Omental fat pad (tissue), 4 donors: ENCODE results near the gene PRSS22. TPM values are rescaled to one million over a fixed set of nuclear protein-coding genes. Genes with fewer than 3 reads are reported as not detected.

ENCODE experiments used
- ATAC-seq: fragments of 150-250 bp; one replicate; pipeline ENCODE4 v1.9.1; 2016; ENCODE audit warnings: mild to moderate bottlenecking, moderate library complexity; ENCODE audit not compliant: low FRiP score
- DNase-seq: peaks from one replicate; pipeline ENCODE4 v3.0.0-alpha.2; 2019; ENCODE audit warnings: low spot score
- total RNA-seq, 4 donors: library from RNA; depleted of rRNA; stranded (reverse); fragments of >200 nt; gene quantifications; one replicate each; pipeline ENCODE4 v1.1.0, GENCODE V29; 2016
- TF ChIP-seq, protein P1 (sequence below), 3 donors: fragments of 450-650 bp; IDR thresholded peaks; one replicate each; pipeline ENCODE4 v1.5.1; 2016 to 2017; ENCODE audit warnings: antibody characterized with exemption in 3 of 3, mild to moderate bottlenecking in 3 of 3, moderate library complexity in 2 of 3

Gene PRSS22
- total RNA-seq, 4 donors from 2014 or later = not detected

- DNase-seq = no peak
- TF ChIP-seq, protein P1, sequence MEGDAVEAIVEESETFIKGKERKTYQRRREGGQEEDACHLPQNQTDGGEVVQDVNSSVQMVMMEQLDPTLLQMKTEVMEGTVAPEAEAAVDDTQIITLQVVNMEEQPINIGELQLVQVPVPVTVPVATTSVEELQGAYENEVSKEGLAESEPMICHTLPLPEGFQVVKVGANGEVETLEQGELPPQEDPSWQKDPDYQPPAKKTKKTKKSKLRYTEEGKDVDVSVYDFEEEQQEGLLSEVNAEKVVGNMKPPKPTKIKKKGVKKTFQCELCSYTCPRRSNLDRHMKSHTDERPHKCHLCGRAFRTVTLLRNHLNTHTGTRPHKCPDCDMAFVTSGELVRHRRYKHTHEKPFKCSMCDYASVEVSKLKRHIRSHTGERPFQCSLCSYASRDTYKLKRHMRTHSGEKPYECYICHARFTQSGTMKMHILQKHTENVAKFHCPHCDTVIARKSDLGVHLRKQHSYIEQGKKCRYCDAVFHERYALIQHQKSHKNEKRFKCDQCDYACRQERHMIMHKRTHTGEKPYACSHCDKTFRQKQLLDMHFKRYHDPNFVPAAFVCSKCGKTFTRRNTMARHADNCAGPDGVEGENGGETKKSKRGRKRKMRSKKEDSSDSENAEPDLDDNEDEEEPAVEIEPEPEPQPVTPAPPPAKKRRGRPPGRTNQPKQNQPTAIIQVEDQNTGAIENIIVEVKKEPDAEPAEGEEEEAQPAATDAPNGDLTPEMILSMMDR (IDR thresholded peaks at IDR 0.05) = no peak
- no peak for ATAC-seq
Observed at GRCh38 chr16:2902337-2903130, 44.6 kb upstream of the PRSS22 start.

DNA sequence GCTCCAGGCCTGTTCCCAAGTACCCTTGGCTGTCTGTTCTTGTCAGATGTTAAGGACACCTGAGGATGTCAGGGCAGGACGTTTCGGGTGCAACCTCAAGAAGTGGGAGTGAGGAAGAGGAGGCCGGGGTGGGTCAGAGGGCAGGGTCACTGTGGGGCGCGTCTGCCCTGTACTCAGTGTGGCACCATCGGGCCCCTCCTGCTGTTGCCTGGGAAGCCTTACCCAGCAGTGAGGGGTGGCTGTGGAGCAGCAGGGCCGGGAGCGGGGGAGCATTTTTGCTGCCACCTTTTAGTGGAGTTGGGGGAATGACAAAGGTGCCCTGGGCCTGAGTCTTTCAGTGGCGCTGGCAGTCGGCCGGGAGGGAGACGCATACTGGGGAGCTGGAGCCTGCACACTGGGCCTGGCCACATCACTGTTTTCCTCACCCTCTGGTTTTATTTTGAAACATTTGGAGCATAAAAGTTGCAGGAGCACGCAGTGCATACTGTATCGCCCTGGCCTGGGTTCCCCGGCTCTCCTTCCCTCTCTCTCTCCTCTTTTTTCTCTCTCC is 42.6 kb upstream of the PRSS22 start:
- TF ChIP-seq, protein P1 (IDR thresholded peaks at IDR 0.05) = no peak
- DNase-seq = no peak
- no peak for ATAC-seq

GRCh38 chr16:2899564-2900072 is 41.6 kb upstream of the PRSS22 start:
- no peak for ATAC-seq
- DNase-seq = no peak
- TF ChIP-seq, protein P1 (IDR thresholded peaks at IDR 0.05) = no peak

DNA sequence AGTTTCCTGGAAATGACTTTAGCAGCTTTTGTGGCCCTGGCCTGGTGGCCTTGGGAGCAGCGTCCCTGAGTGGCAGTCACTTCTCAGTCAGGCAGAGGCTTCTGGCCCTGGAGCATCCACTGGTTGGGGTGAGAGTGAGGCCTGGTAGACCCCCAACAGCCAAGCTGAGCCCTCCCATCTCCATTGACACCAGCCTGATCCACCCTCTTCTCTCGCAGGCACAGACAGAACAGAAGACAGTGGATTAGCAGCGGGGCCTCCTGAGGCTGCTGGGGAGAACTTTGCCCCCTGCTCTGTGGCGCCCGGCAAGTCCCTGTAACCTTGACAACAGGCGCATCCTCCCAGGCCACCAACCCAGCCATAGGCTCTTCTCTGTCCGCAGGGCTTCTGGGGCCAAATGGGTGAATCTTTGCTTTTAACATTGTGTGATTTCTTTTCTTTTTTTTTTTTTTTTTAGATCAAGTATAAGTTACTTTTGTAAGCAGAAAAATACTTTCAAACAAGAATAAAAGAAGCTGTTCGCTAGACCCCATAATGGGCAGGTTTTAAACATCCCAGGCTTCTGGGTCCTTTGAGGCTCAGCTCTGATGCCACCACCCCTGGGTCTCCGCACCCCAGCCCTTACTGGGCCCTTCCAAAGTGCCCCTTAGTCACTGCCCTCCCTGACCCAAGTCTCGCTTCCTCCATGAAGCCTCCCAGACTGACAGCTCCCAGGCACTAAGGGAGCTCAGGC is 41.0 kb upstream of the PRSS22 start:
- ATAC-seq (no peak), DNase-seq (no peak)
- TF ChIP-seq, protein P1 (IDR thresholded peaks at IDR 0.05) = no peak

DNA sequence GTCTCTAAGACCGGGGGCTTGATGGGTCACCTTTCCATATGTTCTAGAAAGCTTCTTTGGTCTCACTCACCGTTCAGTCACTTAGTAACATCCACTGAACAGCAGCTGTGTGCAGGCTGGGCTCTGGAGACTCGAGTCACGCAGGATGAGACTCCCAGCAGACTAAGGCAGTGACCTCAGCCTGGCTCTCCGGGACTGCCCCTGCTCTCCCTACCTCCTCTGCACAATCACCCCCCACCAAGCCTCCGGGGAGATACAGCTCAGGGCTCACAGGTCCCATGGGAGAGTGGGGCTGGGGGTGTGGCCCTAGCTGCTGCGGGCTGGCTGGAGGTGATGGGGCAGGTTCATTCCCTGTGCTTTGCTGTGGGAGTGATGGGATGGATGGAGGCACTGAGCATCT is 39.1 kb upstream of the PRSS22 start:
- peak; percentile 33 for ATAC-seq
- DNase-seq = no peak
- TF ChIP-seq, protein P1 (IDR thresholded peaks at IDR 0.05) = no peak

- ATAC-seq = no peak
- DNase-seq = no peak
Observed at GRCh38 chr16:2896480-2897010, 38.6 kb upstream of the PRSS22 start.

More at GRCh38 chr16:2896480-2897010, 38.6 kb upstream of the PRSS22 start:
- TF ChIP-seq, protein P1 (IDR thresholded peaks at IDR 0.05) = no peak
